ENCODE measurements around the gene DCBLD2.

GRCh38 chr3:98765721-98766120, 135.8 kb downstream of the DCBLD2 start:
- TF ChIP-seq CTCF (conservative IDR thresholded peaks at IDR 0.05) (no peak), EZH2 (IDR thresholded peaks at IDR 0.05; ENCODE audit: low read depth) (no peak)
